ENCODE results near the gene HTATSF1. TPM values are rescaled to one million over a fixed set of nuclear protein-coding genes. Genes with fewer than 3 reads are reported as not detected.

Gene HTATSF1
- polyA plus RNA-seq (ENCODE audit: insufficient read length), result 120 TPM
- long read RNA-seq, donor 1, transcript HTATSF1-201 (9 exons, 2,775 nt), result major isoform, 15 of 44 reads
- long read RNA-seq, donor 1, transcript HTATSF1-204 (10 exons, 3,019 nt), result minor isoform, 8 of 44 reads
- long read RNA-seq, donor 1, partial matches to known transcripts, result 9 of 44 reads
- long read RNA-seq, donor 1, other reads (novel, unspliced or antisense), result 7 of 44 reads
- long read RNA-seq, donor 2, transcript HTATSF1-201 (9 exons, 2,775 nt), result major isoform, 9 of 19 reads
- long read RNA-seq, donor 2, transcript HTATSF1-204 (10 exons, 3,019 nt), result minor isoform, 7 of 19 reads
- long read RNA-seq, donor 2, partial matches to known transcripts, result 0 of 19 reads
- long read RNA-seq, donor 2, other reads (novel, unspliced or antisense), result 0 of 19 reads
- long read RNA-seq, donor 3, transcript HTATSF1-201 (9 exons, 2,775 nt), result major isoform, 10 of 39 reads
- long read RNA-seq, donor 3, transcript HTATSF1-204 (10 exons, 3,019 nt), result minor isoform, 6 of 39 reads
- long read RNA-seq, donor 3, partial matches to known transcripts, result 23 of 39 reads
- long read RNA-seq, donor 3, other reads (novel, unspliced or antisense), result 0 of 39 reads
- long read RNA-seq, donor 4, partial matches to known transcripts, result 0 of 1 reads
- long read RNA-seq, donor 4, other reads (novel, unspliced or antisense), result 0 of 1 reads
- long read RNA-seq, donor 5, transcript HTATSF1-204 (10 exons, 3,019 nt), result minor isoform, 13 of 72 reads
- long read RNA-seq, donor 5, transcript HTATSF1-201 (9 exons, 2,775 nt), result major isoform, 17 of 72 reads
- long read RNA-seq, donor 5, partial matches to known transcripts, result 40 of 72 reads
- long read RNA-seq, donor 5, other reads (novel, unspliced or antisense), result 0 of 72 reads
- long read RNA-seq, donor 6, transcript HTATSF1-204 (10 exons, 3,019 nt), result minor isoform, 10 of 34 reads
- long read RNA-seq, donor 6, transcript HTATSF1-201 (9 exons, 2,775 nt), result major isoform, 15 of 34 reads
- long read RNA-seq, donor 6, partial matches to known transcripts, result 9 of 34 reads
- long read RNA-seq, donor 6, other reads (novel, unspliced or antisense), result 0 of 34 reads
- long read RNA-seq, donor 7, transcript HTATSF1-201 (9 exons, 2,775 nt), result major isoform, 18 of 52 reads
- long read RNA-seq, donor 7, transcript HTATSF1-204 (10 exons, 3,019 nt), result minor isoform, 8 of 52 reads
- long read RNA-seq, donor 7, partial matches to known transcripts, result 23 of 52 reads
- long read RNA-seq, donor 7, other reads (novel, unspliced or antisense), result 0 of 52 reads
- long read RNA-seq, donor 8, transcript HTATSF1-201 (9 exons, 2,775 nt), result major isoform, 5 of 9 reads
- long read RNA-seq, donor 8, partial matches to known transcripts, result 0 of 9 reads
- long read RNA-seq, donor 8, other reads (novel, unspliced or antisense), result 0 of 9 reads

- no peak for DNase-seq
These were observed at the start of gene HTATSF1 for GRCh38 chrX:136497556-136498052. TSS of gene HTATSF1 (plus strand) at chrX:136497592. CDS start at chrX:136497685, 93 bp downstream.

DNA sequence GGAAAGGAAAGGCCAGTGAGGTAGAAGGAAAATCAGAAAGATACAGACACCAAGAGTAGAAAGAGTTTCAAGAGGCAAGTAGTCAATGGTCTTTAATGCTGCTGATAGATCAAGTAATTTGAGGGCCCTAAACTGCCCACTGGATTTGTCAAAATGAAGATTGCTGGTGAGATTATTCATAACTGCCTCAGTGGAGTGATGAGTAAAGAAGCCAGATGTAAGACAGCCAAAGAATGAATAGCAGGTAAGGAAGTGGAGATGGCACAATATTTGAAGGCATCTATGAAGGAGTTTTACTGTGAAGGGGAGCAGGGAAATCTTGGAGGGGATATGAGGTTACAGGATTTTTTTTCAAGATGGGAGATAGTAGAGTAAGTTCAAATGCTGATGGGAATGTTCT, 49.4 kb upstream of the HTATSF1 start:
- no peak for DNase-seq

GRCh38 chrX:136450050-136450830, 47.2 kb upstream of the HTATSF1 start:
- no peak for DNase-seq

DNA sequence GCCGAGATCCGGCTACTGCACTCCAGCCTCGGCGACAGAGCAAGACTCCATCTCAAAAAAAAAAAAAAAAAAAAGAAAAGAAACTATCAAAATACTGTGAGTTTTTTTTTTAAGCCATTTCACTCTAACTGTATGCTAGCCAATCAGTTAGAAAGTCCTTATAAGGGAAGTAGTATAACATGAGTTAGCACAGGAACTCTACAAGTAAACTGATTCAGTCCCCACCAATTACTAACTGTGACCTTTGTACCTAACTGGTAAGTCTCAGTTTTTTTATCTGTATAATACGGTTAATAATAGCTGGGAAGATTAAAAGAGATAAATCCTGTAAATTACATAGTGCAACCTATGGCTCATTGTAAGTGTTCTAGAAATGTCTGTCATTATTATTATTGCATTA, 44.8 kb upstream of the HTATSF1 start:
- DNase-seq, result no peak

GRCh38 chrX:136453114-136453513, 44.3 kb upstream of the HTATSF1 start:
- no peak for DNase-seq

GRCh38 chrX:136453771-136454170, 43.6 kb upstream of the HTATSF1 start:
- DNase-seq, result no peak

DNA sequence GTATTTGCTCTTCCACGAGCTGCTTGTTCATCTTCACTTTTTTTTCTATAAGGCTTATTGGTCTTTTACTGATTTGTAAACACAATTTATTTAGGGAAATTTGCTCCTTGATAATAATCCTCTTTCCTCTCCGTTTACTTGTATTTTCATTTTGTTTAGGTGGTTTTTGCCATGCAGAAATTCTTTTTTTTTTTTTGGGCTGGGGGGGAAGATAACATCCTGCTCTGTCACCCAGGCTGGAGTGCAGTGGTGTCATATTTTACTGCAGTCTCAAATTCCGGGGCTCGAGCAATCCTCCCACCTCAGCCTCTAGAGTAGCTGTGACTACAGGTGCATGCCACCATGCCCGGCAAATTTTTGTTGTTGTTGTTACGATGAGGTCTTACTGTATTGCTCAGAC, 41.3 kb upstream of the HTATSF1 start:
- no peak for DNase-seq

GRCh38 chrX:136457303-136457917, 40.0 kb upstream of the HTATSF1 start:
- no peak for DNase-seq

DNA sequence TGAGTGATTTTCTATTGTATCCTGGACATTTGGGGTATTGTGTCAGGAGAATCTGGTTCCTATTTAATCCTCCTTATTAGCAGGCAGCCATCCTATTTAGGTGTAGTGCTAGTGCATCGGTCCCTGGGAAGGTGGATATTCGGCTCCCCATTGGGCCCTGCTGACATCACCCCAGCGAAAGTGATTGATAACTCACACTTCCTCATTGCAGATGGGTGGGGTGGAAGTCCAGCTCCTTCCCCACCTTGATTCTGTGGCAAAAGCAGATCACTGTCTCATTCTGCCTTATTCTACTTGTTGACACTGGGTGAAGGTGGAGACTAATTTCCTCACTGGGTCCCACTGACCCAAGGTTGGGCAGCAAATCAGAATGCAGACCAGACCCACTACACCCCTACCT, 32.8 kb upstream of the HTATSF1 start:
- no peak for DNase-seq

GRCh38 chrX:136467303-136467702, 30.1 kb upstream of the HTATSF1 start:
- DNase-seq, result no peak

DNA sequence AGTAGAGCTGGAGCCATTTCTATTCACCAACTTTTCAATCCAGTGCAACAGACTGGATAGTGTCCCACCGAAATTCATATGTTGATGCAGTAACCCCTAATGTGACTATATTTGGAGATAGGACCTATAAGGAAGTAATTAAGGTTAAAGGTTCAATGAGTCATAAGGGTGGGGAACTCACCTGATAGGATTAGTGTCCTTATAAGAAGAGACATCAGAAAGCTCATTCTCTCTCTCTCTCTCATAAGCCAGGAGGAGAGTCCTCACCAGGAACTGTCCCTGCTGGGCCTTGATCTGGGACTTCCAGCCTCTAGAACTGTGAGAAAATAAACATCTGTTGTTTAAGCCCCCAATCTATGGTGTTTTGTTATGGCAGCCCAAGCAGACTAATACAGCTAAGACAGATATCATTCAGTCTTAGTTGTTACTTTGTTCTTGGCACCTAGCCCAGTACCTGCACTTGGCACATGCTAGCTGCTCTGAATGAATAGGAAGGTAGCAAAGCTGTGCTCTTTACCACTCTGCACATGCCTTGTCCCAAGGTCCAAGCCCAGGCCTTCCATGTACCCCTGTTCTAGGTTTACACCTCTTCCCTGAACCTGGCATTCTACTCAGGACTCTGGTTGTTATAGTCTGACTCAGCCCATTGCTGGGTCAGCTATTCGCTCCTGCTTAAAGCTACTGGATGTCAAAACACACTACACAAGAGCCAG, 28.8 kb upstream of the HTATSF1 start:
- DNase-seq, result no peak

GRCh38 chrX:136473663-136474062, 23.7 kb upstream of the HTATSF1 start:
- DNase-seq, result no peak

- DNase-seq, result no peak
These were observed 22.2 kb upstream of the HTATSF1 start for GRCh38 chrX:136475236-136475635.

DNA sequence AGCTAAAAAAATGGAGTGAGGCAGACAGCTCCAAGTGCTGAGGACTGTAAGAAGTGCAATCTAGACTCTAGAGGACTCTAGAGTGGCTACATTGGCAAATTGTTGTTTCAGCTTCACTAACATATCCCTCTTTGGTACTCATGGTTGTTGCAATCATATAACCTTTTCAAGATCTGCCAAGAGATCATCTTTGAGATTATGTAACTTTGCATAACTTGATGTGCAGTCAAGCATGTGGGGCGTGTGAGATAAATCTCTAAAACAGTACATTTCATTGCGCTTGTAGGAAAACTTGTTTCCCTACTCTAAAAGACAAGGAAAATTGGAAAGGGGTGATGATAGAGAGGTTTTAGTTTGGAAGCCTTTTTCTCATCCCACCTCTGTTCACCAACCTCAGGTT, 20.9 kb upstream of the HTATSF1 start:
- no peak for DNase-seq

DNA sequence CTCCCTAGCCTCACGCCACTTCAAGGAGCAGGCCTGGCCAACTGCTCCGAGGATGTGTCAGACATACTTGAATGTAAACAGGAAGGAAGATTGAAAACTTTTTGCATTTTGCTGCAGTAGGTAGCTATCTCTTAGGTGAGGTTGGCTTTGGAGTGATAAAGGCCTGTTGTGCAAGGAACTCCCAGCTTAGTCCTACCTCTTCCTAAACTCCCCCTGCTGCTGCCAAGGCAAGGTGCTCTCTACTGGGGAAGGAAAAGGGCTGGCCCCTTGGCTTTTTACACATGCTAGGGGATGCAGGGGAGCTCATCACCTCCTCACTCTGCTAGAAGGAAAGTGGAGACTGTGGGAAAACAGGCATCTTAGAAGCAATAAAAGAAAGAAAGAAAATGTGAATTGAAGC, 20.4 kb upstream of the HTATSF1 start:
- DNase-seq, result no peak

DNA sequence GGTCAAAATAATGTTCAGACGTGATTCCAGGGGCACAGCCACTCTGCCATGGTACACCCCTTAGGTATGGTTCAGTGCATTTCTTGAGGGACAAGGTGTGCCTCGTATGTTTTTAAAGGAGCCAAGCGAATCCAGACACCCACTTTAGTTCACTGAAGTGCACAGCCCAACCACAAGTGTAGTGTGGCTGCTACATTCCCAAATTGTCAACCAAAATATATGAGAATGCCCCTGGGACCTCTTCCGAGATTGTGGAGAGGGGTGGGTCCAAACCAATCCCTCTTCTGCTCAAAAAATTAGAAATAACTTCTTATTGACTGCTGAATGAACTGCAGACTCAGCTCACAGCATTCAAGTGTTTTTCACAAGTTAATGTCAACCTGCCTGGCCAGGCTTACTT, 17.0 kb upstream of the HTATSF1 start:
- peak; percentile 28 for DNase-seq

GRCh38 chrX:136487647-136488046, 9.7 kb upstream of the HTATSF1 start, which contains the start of gene BRS3:
TSS of gene BRS3 (plus strand) at chrX:136487947. CDS start at chrX:136488115, 168 bp downstream.
- DNase-seq, result no peak

- DNase-seq, result no peak
These were observed 8.7 kb upstream of the HTATSF1 start for GRCh38 chrX:136488706-136489105.

GRCh38 chrX:136491832-136492231, 5.6 kb upstream of the HTATSF1 start:
- no peak for DNase-seq

GRCh38 chrX:136493011-136493410, 4.4 kb upstream of the HTATSF1 start:
- DNase-seq, result no peak

Measured in left kidney (tissue), 8 donors.